RWPE2 (cell line): Measurements from ENCODE around the gene NRM.

Experiments used
- ATAC-seq: fragments of 200-7000 bp; cut with Tn5 transposase; 3 replicates; pipeline ENCODE4 v1.9.1; 2021; ENCODE audit warnings: low read depth
- DNase-seq: peaks from one replicate; pipeline ENCODE4 v3.0.0-alpha.2; 2020; ENCODE audit warnings: low spot score
- H3K27ac ChIP-seq: fragments of 450-650 bp; 2 replicates; pipeline ENCODE4 v1.5.1; 2017; ENCODE audit warnings: mild to moderate bottlenecking; ENCODE audit not compliant: poor library complexity, severe bottlenecking
- H3K27me3 ChIP-seq: fragments of 250-450 bp; sonication (Bioruptor Pico); 2 replicates; pipeline ENCODE4 v1.5.1; 2021; ENCODE audit warnings: mild to moderate bottlenecking, moderate library complexity; ENCODE audit not compliant: insufficient read depth, poor library complexity, severe bottlenecking
- H3K36me3 ChIP-seq: fragments of 250-450 bp; sonication (Bioruptor Pico); 2 replicates; pipeline ENCODE4 v1.5.1; 2020; ENCODE audit warnings: low read depth, mild to moderate bottlenecking, moderate library complexity
- H3K4me1 ChIP-seq: fragments of 250-450 bp; sonication (Bioruptor Pico); 2 replicates; pipeline ENCODE4 v1.5.1; 2021; ENCODE audit warnings: mild to moderate bottlenecking, moderate library complexity; ENCODE audit not compliant: insufficient read depth, poor library complexity, severe bottlenecking
- H3K4me3 ChIP-seq: fragments of 250-450 bp; sonication (Bioruptor Pico); 2 replicates; pipeline ENCODE4 v1.5.1; 2021; ENCODE audit warnings: mild to moderate bottlenecking, moderate library complexity; ENCODE audit not compliant: severe bottlenecking
- H3K9me3 ChIP-seq: fragments of 250-450 bp; sonication (Bioruptor Pico); 2 replicates; pipeline ENCODE4 v1.5.1; 2021; ENCODE audit warnings: mild to moderate bottlenecking, moderate library complexity; ENCODE audit not compliant: severe bottlenecking
- TF ChIP-seq, protein P1 (sequence below): fragments of 450-650 bp; IDR thresholded peaks from one replicate; pipeline ENCODE4 v1.5.1; 2017; ENCODE audit warnings: mild to moderate bottlenecking, moderate library complexity; ENCODE audit not compliant: poor library complexity, severe bottlenecking

NRM gene

DNA sequence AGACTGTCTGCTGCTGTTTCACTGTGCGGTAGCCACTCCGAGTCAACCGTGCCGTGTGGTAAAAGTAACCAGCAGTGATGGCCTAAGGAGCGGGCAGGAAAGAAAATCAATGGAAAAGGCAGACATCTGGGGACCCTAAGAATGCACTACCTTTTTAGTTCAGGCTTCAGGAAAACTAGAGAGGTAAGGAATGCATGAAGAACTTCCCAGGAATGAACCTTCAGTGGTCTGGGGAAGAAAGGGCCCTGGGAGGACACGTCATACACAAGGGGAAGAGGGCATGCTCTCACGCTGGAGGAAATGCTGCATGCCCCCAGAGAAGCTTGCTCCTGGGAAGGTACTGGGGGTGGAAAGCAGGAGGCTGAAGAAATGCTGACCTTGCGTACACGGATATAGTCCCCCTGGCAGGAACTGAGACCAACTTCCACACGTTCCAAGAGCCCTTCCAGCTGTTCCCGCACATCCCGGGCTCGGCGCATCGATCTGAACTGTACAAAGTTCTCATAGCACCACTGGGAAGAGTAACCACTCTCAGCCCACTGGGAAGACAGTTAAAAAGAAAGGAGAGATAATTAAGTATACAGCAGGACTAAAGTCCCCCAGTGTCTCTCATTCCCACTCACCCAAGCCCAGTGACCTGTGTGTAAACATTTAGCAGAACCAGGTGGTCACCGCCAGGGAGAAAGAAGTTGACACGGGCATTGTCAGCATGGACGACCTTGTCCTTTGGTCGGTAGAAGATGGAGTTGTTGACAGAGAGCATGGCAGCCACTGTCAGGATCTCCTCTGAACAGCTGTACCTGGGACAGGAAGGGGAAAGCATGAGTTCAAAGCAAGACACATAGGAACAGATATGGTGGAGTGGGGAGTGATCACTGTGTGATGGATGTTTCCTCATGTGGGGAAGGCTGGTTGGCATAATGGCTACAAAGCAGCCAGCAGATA, 35.7 kb downstream of the NRM start:
- DNase-seq (no peak), ATAC-seq (no peak)
- Histone ChIP-seq H3K27me3 (no peaks in the 10 kb centered on the region), H3K4me3 (no peak overlapping the region), H3K4me1 (no peaks in the 10 kb centered on the region), H3K27ac (no peak overlapping the region), H3K9me3 (no peaks in the 10 kb centered on the region), H3K36me3 (peaks cover 85% of the 10 kb centered on the region)
- TF ChIP-seq, protein P1, sequence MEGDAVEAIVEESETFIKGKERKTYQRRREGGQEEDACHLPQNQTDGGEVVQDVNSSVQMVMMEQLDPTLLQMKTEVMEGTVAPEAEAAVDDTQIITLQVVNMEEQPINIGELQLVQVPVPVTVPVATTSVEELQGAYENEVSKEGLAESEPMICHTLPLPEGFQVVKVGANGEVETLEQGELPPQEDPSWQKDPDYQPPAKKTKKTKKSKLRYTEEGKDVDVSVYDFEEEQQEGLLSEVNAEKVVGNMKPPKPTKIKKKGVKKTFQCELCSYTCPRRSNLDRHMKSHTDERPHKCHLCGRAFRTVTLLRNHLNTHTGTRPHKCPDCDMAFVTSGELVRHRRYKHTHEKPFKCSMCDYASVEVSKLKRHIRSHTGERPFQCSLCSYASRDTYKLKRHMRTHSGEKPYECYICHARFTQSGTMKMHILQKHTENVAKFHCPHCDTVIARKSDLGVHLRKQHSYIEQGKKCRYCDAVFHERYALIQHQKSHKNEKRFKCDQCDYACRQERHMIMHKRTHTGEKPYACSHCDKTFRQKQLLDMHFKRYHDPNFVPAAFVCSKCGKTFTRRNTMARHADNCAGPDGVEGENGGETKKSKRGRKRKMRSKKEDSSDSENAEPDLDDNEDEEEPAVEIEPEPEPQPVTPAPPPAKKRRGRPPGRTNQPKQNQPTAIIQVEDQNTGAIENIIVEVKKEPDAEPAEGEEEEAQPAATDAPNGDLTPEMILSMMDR: no peak

DNA sequence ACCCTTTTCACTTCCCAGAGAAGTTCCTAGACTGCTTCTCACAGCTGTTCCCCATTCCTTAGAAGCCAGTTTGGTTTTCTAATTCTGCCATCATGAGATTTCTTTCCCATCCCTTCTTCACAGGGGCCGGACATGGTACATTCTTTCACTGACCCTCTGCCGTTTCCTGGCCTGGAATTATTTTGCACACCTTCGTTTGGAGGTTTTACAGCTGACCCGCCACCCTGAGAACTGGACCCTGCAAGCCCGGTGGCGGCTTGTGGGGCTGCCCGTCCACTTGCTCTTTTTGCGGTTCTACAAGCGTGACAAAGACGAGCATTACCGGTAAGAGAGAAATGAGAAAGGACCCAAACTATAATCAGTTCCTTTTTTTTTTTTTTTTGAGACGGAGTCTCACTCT, 39.6 kb downstream of the NRM start:
- H3K4me3 ChIP-seq: no peak overlapping the region
- no peaks in the 10 kb centered on the region for H3K9me3 ChIP-seq
- peaks cover 62% of the 10 kb centered on the region for H3K36me3 ChIP-seq
- no peak overlapping the region for H3K27ac ChIP-seq
- ATAC-seq (no peak), DNase-seq (no peak)
- TF ChIP-seq, protein P1: no peak
- H3K4me1 ChIP-seq: peaks cover 4% of the 10 kb centered on the region
- H3K27me3 ChIP-seq: no peaks in the 10 kb centered on the region

DNA sequence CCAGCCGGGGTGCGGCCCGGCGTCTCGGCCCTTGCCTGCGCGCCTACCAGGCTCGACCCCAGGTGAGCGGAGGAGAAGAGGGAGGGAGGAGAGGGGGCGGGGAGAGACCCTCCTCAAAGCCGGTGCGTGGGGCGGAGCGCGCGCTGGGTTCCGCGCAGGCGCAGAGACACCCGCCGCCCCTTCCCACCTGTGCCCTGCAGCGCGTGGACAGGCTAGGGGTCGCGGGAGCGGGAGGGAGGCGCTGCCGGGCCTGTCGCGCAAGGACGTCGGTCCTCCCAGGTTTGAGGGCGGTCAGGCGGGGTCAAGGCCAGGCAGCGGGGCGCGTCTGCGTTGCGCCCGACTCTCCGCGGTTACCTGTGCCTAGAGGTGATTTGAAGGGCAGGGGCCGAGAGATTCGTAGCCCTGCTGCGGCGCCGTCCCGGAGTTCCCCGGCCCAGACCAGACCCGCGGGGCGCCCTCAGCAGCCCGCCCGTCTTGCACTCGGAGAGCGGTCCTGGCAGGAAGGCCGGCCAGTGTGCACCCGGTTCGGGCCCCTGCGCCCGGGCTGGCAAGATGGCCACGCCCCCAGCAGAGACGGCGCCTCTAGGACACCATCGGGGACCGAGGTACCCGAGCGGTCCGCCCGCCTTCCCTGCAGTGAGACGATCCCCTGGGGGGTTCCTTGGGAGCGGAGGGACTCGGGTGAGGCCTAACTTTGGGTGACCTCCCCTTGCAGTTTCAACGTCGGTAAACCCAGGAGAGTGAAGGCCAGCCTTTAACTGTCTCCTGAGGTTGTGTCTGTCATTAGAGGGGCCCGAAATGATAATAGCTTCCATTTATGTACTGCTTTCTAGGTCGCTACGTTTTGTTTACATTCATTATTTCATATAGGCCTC, 43.3 kb downstream of the NRM start:
- H3K4me1 ChIP-seq: peaks cover 4% of the 10 kb centered on the region
- ATAC-seq (peak; percentile 67), DNase-seq (no peak)
- peak overlapping the region; percentile 72 for H3K27ac ChIP-seq
- no peaks in the 10 kb centered on the region for H3K9me3 ChIP-seq
- H3K4me3 ChIP-seq: peak overlapping the region; percentile 94
- peaks cover 33% of the 10 kb centered on the region for H3K36me3 ChIP-seq
- no peaks in the 10 kb centered on the region for H3K27me3 ChIP-seq
- TF ChIP-seq, protein P1: no peak

DNA sequence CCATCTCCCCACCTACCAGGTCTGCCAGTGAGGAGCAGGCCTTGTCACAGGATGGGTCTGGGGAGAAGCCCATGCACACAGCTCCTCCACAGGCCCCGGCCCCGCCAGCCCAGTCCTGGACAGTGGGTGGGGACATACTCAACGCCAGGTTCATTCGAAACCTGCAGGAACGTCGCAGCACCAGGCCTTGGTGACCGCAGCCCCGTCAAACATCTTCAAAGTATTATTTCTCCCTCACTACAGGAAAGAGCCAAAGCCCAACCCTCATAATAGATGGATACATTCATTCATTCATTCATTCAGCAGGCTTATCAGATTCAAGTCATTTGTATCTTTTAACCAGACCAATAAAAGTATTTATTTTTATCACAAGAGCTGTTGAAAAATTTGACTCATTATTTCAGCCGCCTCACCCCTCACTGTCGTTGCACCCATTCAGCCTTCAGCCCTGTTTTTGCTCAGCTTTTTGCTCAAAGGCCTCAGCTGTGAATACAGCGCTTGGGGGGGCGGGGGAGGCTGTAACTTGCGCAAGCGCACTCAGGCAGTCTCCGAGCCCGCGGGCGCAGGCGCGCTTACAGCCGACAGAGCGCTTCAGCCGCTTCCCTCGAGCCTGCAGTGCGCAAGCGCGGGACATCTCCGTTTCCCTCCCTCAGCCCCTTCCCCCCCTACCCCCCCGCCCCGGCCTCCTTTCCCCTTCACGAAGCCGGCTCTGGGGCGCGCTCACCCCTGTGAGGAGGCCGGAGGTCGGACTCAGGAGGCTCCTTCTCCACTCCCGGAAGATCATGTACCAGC, 44.1 kb downstream of the NRM start, which contains the start of gene C6orf136:
TSS of gene C6orf136 (plus strand) at position 684 of the 792 bp plus-strand sequence. CDS start at position 783, 99 bp downstream.
- peak within 1 kb of the TSS; percentile 94 for H3K4me3 ChIP-seq
- peak; percentile 92 for DNase-seq
- H3K9me3 ChIP-seq: no peaks in the 10 kb centered on the region
- no peaks in the 10 kb centered on the region for H3K27me3 ChIP-seq
- peak; percentile 76 for ATAC-seq
- peak within 1 kb of the TSS; percentile 72 for H3K27ac ChIP-seq
- peaks cover 4% of the 10 kb centered on the region for H3K4me1 ChIP-seq
- TF ChIP-seq, protein P1: no peak
- H3K36me3 ChIP-seq: peaks cover 32% of the 10 kb centered on the region
